Nephron progenitor cell (in vitro differentiated cells): Measurements from ENCODE around the gene ACAP3.

ENCODE experiments used
- DNase-seq: peaks from one replicate; pipeline ENCODE4 v3.0.0; 2021
- H3K27ac Mint-ChIP-seq: 2 replicates; pipeline ENCODE4 v1.8.0; 2021; ENCODE audit warnings: mild to moderate bottlenecking, moderate library complexity, mixed read lengths
- H3K27me3 Mint-ChIP-seq: 2 replicates; pipeline ENCODE4 v1.8.0; 2021; ENCODE audit warnings: mild to moderate bottlenecking, low read depth, mixed read lengths; ENCODE audit not compliant: poor library complexity
- H3K36me3 Mint-ChIP-seq: 2 replicates; pipeline ENCODE4 v1.8.0; 2021; ENCODE audit warnings: low read depth, mixed read lengths
- H3K4me1 Mint-ChIP-seq: 2 replicates; pipeline ENCODE4 v1.8.0; 2021; ENCODE audit warnings: mixed read lengths
- H3K4me3 Mint-ChIP-seq: 2 replicates; pipeline ENCODE4 v1.8.0; 2021; ENCODE audit warnings: mild to moderate bottlenecking, moderate library complexity, mixed read lengths
- H3K9me3 Mint-ChIP-seq: 2 replicates; pipeline ENCODE4 v1.8.0; 2021; ENCODE audit warnings: mild to moderate bottlenecking, moderate library complexity, mixed read lengths
- CTCF ChIP-seq: fragments of 200-600 bp; sonication (generic); IDR thresholded peaks from 2 replicates; pipeline ENCODE4 v1.5.0; 2021; ENCODE audit warnings: antibody characterized with exemption

The ACAP3 gene

DNA sequence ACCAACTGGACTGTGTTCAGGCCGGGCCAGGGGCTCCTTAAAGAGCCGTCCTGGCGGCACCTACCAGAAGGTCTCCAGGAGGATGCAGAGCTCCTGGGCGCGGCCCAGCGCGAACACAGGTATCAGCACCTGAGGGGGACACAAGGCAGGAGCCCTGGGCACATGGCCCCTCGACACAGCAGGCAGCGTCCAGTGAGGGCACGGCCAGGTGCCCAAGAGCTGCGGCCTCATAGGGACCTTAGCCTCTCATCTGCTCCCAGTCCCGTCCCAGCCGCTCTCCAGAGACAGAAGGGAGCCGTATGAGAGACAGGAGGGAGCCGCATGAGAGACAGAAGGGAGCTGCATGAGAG is 6.5 kb upstream of the ACAP3 start:
- no peak for DNase-seq
- H3K9me3 Mint-ChIP-seq = no peaks in the 10 kb centered on the region
- peaks cover 23% of the 10 kb centered on the region for H3K36me3 Mint-ChIP-seq
- no peak overlapping the region for H3K4me3 Mint-ChIP-seq
- H3K27me3 Mint-ChIP-seq = peaks cover 9% of the 10 kb centered on the region
- no peak overlapping the region for H3K27ac Mint-ChIP-seq
- peaks cover 32% of the 10 kb centered on the region for H3K4me1 Mint-ChIP-seq
- no peak for TF ChIP-seq CTCF

GRCh38 chr1:1313500-1314236 is 5.9 kb upstream of the ACAP3 start:
- no peak overlapping the region for H3K4me3 Mint-ChIP-seq
- DNase-seq = no peak

GRCh38 chr1:1312450-1313314 is 5.0 kb upstream of the ACAP3 start:
- H3K4me1 Mint-ChIP-seq = peaks cover 22% of the 10 kb centered on the region
- TF ChIP-seq CTCF = no peak
- no peaks in the 10 kb centered on the region for H3K9me3 Mint-ChIP-seq
- H3K27ac Mint-ChIP-seq = no peak overlapping the region
- peaks cover 20% of the 10 kb centered on the region for H3K36me3 Mint-ChIP-seq
- DNase-seq = no peak
- H3K27me3 Mint-ChIP-seq = peaks cover 10% of the 10 kb centered on the region
- no peak overlapping the region for H3K4me3 Mint-ChIP-seq

More at GRCh38 chr1:1313500-1314236, 5.9 kb upstream of the ACAP3 start:
- Mint-ChIP-seq H3K27ac (no peak overlapping the region), H3K4me1 (peaks cover 30% of the 10 kb centered on the region), H3K27me3 (peaks cover 10% of the 10 kb centered on the region), H3K9me3 (no peaks in the 10 kb centered on the region), H3K36me3 (peaks cover 20% of the 10 kb centered on the region)
- no peak for TF ChIP-seq CTCF

DNA sequence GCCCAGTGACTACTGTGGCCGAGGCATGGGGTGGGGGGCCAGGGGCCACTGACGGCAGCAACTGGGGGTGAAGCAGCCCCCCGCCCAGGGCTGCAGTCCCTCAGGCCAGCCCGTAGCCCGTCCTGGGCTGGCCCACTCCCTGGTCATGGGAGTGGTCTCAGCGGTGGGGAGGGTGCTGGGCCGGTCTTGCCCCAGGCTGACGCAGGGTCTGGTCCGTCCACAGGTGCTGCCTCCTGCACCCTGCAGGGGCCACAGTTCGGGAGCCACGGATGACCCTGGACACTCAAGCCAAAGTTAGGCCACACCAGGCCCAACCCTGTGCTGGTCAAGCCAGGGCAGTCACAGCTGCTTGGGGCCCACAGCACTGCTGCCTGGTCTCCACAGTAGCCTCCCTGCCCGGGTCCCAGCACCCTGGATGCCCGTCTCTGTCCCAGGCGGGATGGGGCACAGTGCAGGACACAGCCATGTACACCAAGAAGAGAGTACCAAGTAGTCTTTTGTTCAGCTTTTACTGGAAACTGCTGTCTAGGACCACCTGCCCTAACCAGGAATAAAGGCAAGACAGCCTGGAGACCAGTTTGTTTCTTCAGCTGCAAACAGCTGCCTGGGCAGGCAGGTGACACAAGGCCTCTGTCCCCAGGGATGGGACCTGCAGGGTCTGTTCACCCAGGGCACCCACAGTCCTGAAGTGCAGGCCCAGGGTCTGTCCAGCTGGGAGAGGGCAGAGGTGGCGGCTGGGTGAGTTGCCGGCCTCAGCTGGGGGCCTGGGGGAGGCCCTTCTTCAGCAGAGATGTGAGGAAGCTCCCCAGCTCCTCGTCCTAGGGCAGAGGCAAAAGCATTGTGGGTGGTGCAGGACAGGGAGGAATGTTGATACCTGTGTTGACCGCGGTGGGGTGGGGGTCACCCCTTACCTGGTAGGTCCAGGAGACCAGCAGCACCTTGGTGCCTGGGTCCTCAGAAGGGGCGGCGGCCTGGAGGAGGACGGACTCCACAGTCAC is 3.7 kb upstream of the ACAP3 start:
- H3K27me3 Mint-ChIP-seq = peaks cover 6% of the 10 kb centered on the region
- H3K9me3 Mint-ChIP-seq = no peaks in the 10 kb centered on the region
- no peak for DNase-seq
- no peak overlapping the region for H3K27ac Mint-ChIP-seq
- H3K4me3 Mint-ChIP-seq = no peak overlapping the region
- H3K36me3 Mint-ChIP-seq = peaks cover 14% of the 10 kb centered on the region
- no peak for TF ChIP-seq CTCF
- peaks cover 26% of the 10 kb centered on the region for H3K4me1 Mint-ChIP-seq

- Mint-ChIP-seq H3K4me3 (no peak overlapping the region), H3K27ac (no peak overlapping the region), H3K9me3 (no peaks in the 10 kb centered on the region), H3K36me3 (peaks cover 7% of the 10 kb centered on the region), H3K4me1 (peaks cover 26% of the 10 kb centered on the region), H3K27me3 (peaks cover 6% of the 10 kb centered on the region)
- no peak for TF ChIP-seq CTCF
- DNase-seq = no peak
These were observed 2.8 kb upstream of the ACAP3 start for GRCh38 chr1:1310476-1311053.
